Psoas muscle (tissue), 8 donors: ENCODE results near the gene WDR5. TPM values are rescaled to one million over a fixed set of nuclear protein-coding genes. Genes with fewer than 3 reads are reported as not detected.

ENCODE experiments used
- ATAC-seq, 4 donors: fragments of 200-7000 bp; cut with Tn5 transposase; one replicate each; pipeline ENCODE4 v1.9.1; 2020; ENCODE audit warnings: moderate library complexity in 3 of 4, mild to moderate bottlenecking in 2 of 4
- DNase-seq, 2 donors: peaks; one replicate each; pipeline ENCODE4 v3.0.0-alpha.2; 2020
- H3K27ac ChIP-seq: fragments of 200-600 bp; one replicate; pipeline ENCODE4 v1.8.0; 2022
- H3K27me3 ChIP-seq, 3 donors: fragments of 200-600 bp in 1 of 3; one replicate each; pipeline versions ENCODE4 v1.6.1 to v1.8.0; 2013 to 2022; ENCODE audit warnings: low read length in 2 of 3, mild to moderate bottlenecking in 2 of 3, moderate library complexity in 1 of 3; ENCODE audit not compliant: insufficient read depth in 3 of 3
- H3K36me3 ChIP-seq, 2 donors: fragments of 200-600 bp in 1 of 2; one replicate each; pipeline versions ENCODE4 v1.6.1 to v1.8.0; 2013 to 2022; ENCODE audit warnings: low read depth in 1 of 2, mild to moderate bottlenecking in 1 of 2, moderate library complexity in 1 of 2; ENCODE audit not compliant: insufficient read depth in 1 of 2
- H3K4me1 ChIP-seq: fragments of 200-600 bp; one replicate; pipeline ENCODE4 v1.8.0; 2022
- H3K4me3 ChIP-seq: fragments of 200-600 bp; one replicate; pipeline ENCODE4 v1.8.0; 2022; ENCODE audit warnings: mild to moderate bottlenecking
- H3K9me3 ChIP-seq: fragments of 200-600 bp; one replicate; pipeline ENCODE4 v1.8.0; 2022
- CTCF ChIP-seq: fragments of 200-600 bp; IDR thresholded peaks from one replicate; pipeline ENCODE4 v1.8.0; 2022; ENCODE audit warnings: antibody characterized with exemption
- WGBS, 3 donors: extraction: QIAGEN DNeasy Blood & Tissue Kit; methylation state at CpG; one replicate each; pipeline versions ENCODE4 v1.1.6 to v1.1.7; 2013; 5-methylcytosine and 5-hydroxymethylcytosine counted together
- intact Hi-C, 2 donors: fragments of 100-400 bp; cut with DNase I; formaldehyde crosslinking; loops; one replicate each; pipeline versions ENCODE4 v1.11.0 to v1.14.2; 2022
- polyA plus RNA-seq, 3 donors: library from polyadenylated mRNA; stranded (reverse); fragments of 200-250 nt; gene quantifications; one replicate each; pipeline ENCODE4 v1.2.3, GENCODE V29; 2013
- total RNA-seq, 4 donors: library from RNA; stranded (reverse); fragmentation: NEBNext Ultra II Directional in 2 of 4; extraction: Animal tissue kit (Norgen Biotek cat#: 25700) in 2 of 4; gene quantifications; one replicate each; pipeline versions ENCODE4 v1.2.1 to v1.2.4, GENCODE V29; 2021 to 2023
- donor health status: healthy with polysubstance abuse.
- donor health status: DM: no; HTN: no; CAD: no; lungs with moderate emphysema.
- donor health status: Bipolar disorder and iron deficiency.
- donor health status: healthy.
- donor health status: DM: yes; HTN: yes; CAD: no.
- donor health status: DM: no; HTN: no; CAD: no.
- donor health status: DM: no; HTN: no; CAD: no.
- donor health status: DM: yes; HTN: yes; CAD: no.

Gene WDR5
- total and polyA plus RNA-seq, 7 donors, result 21.4 to 52.0 (median 30.1) TPM

- Histone ChIP-seq H3K36me3 (no peaks in the 10 kb centered on the region), H3K9me3 (no peaks in the 10 kb centered on the region), H3K27ac (no peak overlapping the region), H3K4me3 (no peak overlapping the region), H3K27me3 (no peaks in the 10 kb centered on the region), H3K4me1 (peaks cover 5% of the 10 kb centered on the region)
- intact Hi-C loops, result no loop called here
- 81 to 87% (median 85%) methylated on average over 19 to 20 of the region's 20 CpGs for WGBS, 3 donors
- peak in 1 of 2 donors; percentile 7 for DNase-seq
- no peak for ATAC-seq
- TF ChIP-seq CTCF, result no peak
These were observed 45.1 kb downstream of the WDR5 start for GRCh38 chr9:134180786-134181647.

DNA sequence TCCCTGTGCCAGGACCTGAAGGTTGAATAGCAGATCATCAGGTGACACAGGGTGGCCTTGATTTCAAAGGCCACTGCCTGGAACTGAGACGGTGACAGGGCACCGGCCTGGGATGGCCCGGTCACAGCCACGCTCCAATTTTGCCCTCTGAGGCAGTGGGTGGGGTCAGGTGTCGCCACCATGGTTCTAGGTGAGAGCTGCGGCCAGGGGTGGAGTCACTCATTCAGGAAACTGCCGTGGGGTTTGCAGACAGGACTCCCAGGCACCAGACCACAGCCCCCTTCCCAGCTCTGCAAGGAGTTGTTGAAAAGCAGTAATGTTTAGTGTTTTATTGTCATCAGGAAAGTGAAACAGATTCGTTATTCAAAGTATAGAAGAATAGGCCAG lies 45.8 kb downstream of the WDR5 start:
- 86 to 90% (median 88%) methylated on average over 8 of the region's 8 CpGs for WGBS, 3 donors
- Histone ChIP-seq H3K36me3 (no peaks in the 10 kb centered on the region), H3K9me3 (no peaks in the 10 kb centered on the region), H3K27ac (no peak overlapping the region), H3K27me3 (no peaks in the 10 kb centered on the region), H3K4me3 (no peak overlapping the region), H3K4me1 (peaks cover 5% of the 10 kb centered on the region)
- intact Hi-C loops, result no loop called here
- ATAC-seq, result no peak
- peak in 1 of 2 donors; percentile 9 for DNase-seq
- TF ChIP-seq CTCF, result no peak

DNA sequence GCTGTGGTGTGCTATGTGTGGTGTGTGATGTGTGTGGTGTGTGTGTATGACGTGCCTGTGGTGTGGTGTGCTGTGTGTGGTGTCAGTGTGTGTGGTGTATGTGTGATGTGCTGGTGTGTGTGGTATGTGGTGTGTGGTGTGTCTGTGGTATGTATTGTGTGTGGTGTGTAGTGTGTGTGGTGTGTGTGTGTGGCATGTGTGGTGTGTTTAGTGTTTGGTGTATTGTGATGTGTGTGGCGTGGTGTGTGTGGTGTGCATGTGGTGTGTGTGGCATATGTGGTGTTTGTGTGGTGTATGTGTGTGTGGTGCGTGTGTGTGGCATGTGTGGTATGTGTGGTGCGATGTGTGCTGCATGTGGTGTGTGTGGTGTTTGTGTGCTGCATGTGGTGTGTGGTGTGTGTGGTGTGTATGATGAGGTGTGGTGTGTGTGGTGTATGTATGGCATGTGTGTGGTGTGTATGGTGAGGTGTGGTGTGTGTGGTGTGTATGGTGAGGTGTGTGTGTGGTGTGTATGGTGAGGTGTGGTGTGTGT lies 46.7 kb downstream of the WDR5 start:
- intact Hi-C loops, result no loop called here
- DNase-seq, result peak in 1 of 2 donors; percentile 1
- Histone ChIP-seq H3K4me1 (peaks cover 5% of the 10 kb centered on the region), H3K36me3 (no peaks in the 10 kb centered on the region), H3K27ac (no peak overlapping the region), H3K27me3 (no peaks in the 10 kb centered on the region), H3K4me3 (no peak overlapping the region), H3K9me3 (no peaks in the 10 kb centered on the region)
- ATAC-seq, result peak in 3 of 4 donors; percentile 56 to 61 (median 57)
- 95 to 97% (median 96%) methylated on average over 4 of the region's 4 CpGs for WGBS, 3 donors
- no peak for TF ChIP-seq CTCF

- H3K4me1 ChIP-seq, result peaks cover 19% of the 10 kb centered on the region
- WGBS, 3 donors, result 76 to 83% (median 82%) methylated on average over 8 of the region's 8 CpGs
- no peak overlapping the region for H3K4me3 ChIP-seq
- ATAC-seq (no peak), DNase-seq (no peak)
- intact Hi-C loops, result no loop called here
- no peak overlapping the region for H3K27ac ChIP-seq
- no peaks in the 10 kb centered on the region for H3K36me3 ChIP-seq
- no peak for TF ChIP-seq CTCF
- H3K9me3 ChIP-seq, result no peaks in the 10 kb centered on the region
- no peaks in the 10 kb centered on the region for H3K27me3 ChIP-seq
These were observed 49.7 kb downstream of the WDR5 start for GRCh38 chr9:134185536-134186011.
